SU-DHL-6 (cell line): ENCODE measurements around the gene ZNF419.

ENCODE experiments used
- H2AFZ ChIP-seq: fragments of 200-600 bp; sonication (generic); 2 replicates; pipeline ENCODE4 v1.6.1; 2014; ENCODE audit warnings: low read depth, mild to moderate bottlenecking, moderate library complexity, mixed read lengths, antibody characterized with exemption, low read length; ENCODE audit not compliant: severe bottlenecking
- H3F3A ChIP-seq: fragments of 200-600 bp; shearing (Covaris generic); 2 replicates; pipeline ENCODE4 v1.6.0; 2016; ENCODE audit warnings: antibody characterized with exemption, mild to moderate bottlenecking; ENCODE audit not compliant: insufficient read depth
- H3K27ac ChIP-seq: fragments of 200-600 bp; sonication (generic); 2 replicates; pipeline ENCODE4 v1.5.1; 2016; ENCODE audit warnings: low read depth, mild to moderate bottlenecking, low read length, moderate library complexity, mixed read lengths
- H3K27me3 ChIP-seq: fragments of 200-600 bp; sonication (generic), shearing (Covaris generic); 2 replicates; pipeline ENCODE4 v1.6.0; 2014; ENCODE audit warnings: mild to moderate bottlenecking, low read length
- H3K36me3 ChIP-seq: fragments of 200-600 bp; sonication (generic); 2 replicates; pipeline ENCODE4 v1.6.1; 2014; ENCODE audit warnings: mild to moderate bottlenecking, low read length, mixed read lengths
- H3K4me2 ChIP-seq: fragments of 300-600, 200-600 bp; shearing (Covaris generic), sonication (generic); 2 replicates; pipeline ENCODE4 v1.6.0; 2014; ENCODE audit warnings: low read length, low read depth, mild to moderate bottlenecking; ENCODE audit not compliant: poor library complexity, severe bottlenecking
- H3K4me3 ChIP-seq: fragments of 200-600 bp; sonication (generic); 2 replicates; pipeline ENCODE4 v1.5.1; 2014; ENCODE audit warnings: antibody characterized with exemption, low read length, mild to moderate bottlenecking, mixed read lengths; ENCODE audit not compliant: insufficient read depth, poor library complexity, severe bottlenecking
- H3K79me2 ChIP-seq: fragments of 200-600 bp; sonication (generic); 2 replicates; pipeline ENCODE4 v1.6.1; 2014; ENCODE audit warnings: mild to moderate bottlenecking, low read length, moderate library complexity; ENCODE audit not compliant: insufficient read depth
- H3K9ac ChIP-seq: fragments of 200-600 bp; sonication (generic); 2 replicates; pipeline ENCODE4 v1.7.0; 2014; ENCODE audit warnings: mild to moderate bottlenecking, low read length
- H3K9me2 ChIP-seq: fragments of 200-600 bp; sonication (generic); replicated peaks from 2 replicates; pipeline ENCODE4 v1.6.1; 2014; ENCODE audit warnings: low read length; ENCODE audit not compliant: insufficient read depth
- H3K9me3 ChIP-seq: fragments of 200-600 bp; sonication (generic); 2 replicates; pipeline ENCODE4 v1.6.1; 2014; ENCODE audit warnings: low read length, mixed read lengths; ENCODE audit not compliant: insufficient read depth
- H4K20me1 ChIP-seq: fragments of 200-600 bp; sonication (generic); 2 replicates; pipeline ENCODE4 v1.6.1; 2014; ENCODE audit warnings: low read depth, mild to moderate bottlenecking, antibody characterized with exemption, low read length, moderate library complexity, mixed read lengths
- CTCF ChIP-seq: fragments of 200-600 bp; sonication (generic); IDR thresholded peaks from one replicate; pipeline ENCODE4 v1.5.1; 2017; ENCODE audit warnings: antibody characterized with exemption, mild to moderate bottlenecking, low read length, moderate library complexity; ENCODE audit not compliant: insufficient read depth, poor library complexity, severe bottlenecking
- EZH2phosphoT487 ChIP-seq: fragments of 200-600 bp; sonication (generic), shearing (Covaris generic); conservative IDR thresholded peaks from 2 replicates; pipeline ENCODE4 v1.6.1; 2018; ENCODE audit warnings: mild to moderate bottlenecking, antibody characterized with exemption, low read length, moderate library complexity, mixed read lengths

ZNF419 gene

GRCh38 chr19:57465680-57466381 is 21.7 kb upstream of the ZNF419 start:
- Histone ChIP-seq H3K9ac (no peak overlapping the region), H3F3A (no peaks in the 10 kb centered on the region), H3K27ac (no peak overlapping the region), H3K4me2 (no peak overlapping the region), H3K9me2 (no peaks in the 10 kb centered on the region), H3K36me3 (no peaks in the 10 kb centered on the region; the same call in 1 of the 2 replicates), H3K79me2 (no peaks in the 10 kb centered on the region), H4K20me1 (no peaks in the 10 kb centered on the region), H3K4me3 (no peak overlapping the region), H3K27me3 (no peaks in the 10 kb centered on the region), H3K9me3 (no peaks in the 10 kb centered on the region), H2AFZ (no peak overlapping the region)
- TF ChIP-seq EZH2phosphoT487 (no peak), CTCF (peak; percentile 86)

DNA sequence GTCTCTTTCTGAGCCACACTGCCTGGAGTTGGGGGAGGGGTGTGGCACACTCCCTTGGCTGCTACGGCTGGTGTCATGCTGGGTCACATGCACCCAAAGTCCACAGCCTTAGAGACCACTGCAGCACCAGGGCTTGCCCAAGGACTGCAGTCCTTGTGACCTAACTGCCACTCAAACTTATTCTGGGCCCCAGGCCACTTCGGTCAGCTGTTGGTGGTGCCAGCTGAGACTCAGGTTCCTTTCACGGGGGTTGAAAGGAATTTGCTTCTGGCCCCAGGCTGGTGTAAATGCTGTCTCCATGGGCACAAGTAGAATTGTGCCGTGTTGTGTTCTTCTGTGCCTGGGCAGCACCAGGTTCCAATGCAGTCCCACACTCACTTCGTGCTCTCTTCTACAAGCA is 21.1 kb upstream of the ZNF419 start:
- Histone ChIP-seq H3K4me2 (no peak overlapping the region), H3F3A (no peaks in the 10 kb centered on the region), H2AFZ (no peak overlapping the region), H3K36me3 (no peaks in the 10 kb centered on the region; the same call in 1 of the 2 replicates), H3K27me3 (no peaks in the 10 kb centered on the region), H3K27ac (no peak overlapping the region), H3K79me2 (no peaks in the 10 kb centered on the region), H3K9me3 (no peaks in the 10 kb centered on the region), H3K9ac (no peak overlapping the region), H3K9me2 (no peaks in the 10 kb centered on the region), H4K20me1 (no peaks in the 10 kb centered on the region), H3K4me3 (no peak overlapping the region)
- TF ChIP-seq CTCF (no peak), EZH2phosphoT487 (no peak)

GRCh38 chr19:57473646-57474045 is 13.9 kb upstream of the ZNF419 start:
- Histone ChIP-seq H3K9me3 (peaks cover 26% of the 10 kb centered on the region; the same call in 1 of the 2 replicates), H4K20me1 (no peaks in the 10 kb centered on the region), H3K9me2 (no peaks in the 10 kb centered on the region), H3F3A (no peaks in the 10 kb centered on the region), H3K36me3 (no peaks in the 10 kb centered on the region; the same call in 1 of the 2 replicates), H2AFZ (no peak overlapping the region), H3K27ac (no peak overlapping the region), H3K4me2 (no peak overlapping the region), H3K27me3 (no peaks in the 10 kb centered on the region), H3K79me2 (no peaks in the 10 kb centered on the region), H3K9ac (no peak overlapping the region), H3K4me3 (no peak overlapping the region)
- no peak for TF ChIP-seq CTCF
- no peak for TF ChIP-seq EZH2phosphoT487
